ENCODE measurements around the gene RCC2.
"Not testable (repeated sequence)": the region's sequence is repeated elsewhere in the genome, so short reads cannot be mapped to it uniquely, and the experiment has no call there.

The RCC2 gene

GRCh38 chr1:17416389-17416788 is 23.1 kb downstream of the RCC2 start:
- no peak for DNase-seq

- DNase-seq: no peak
Observed at GRCh38 chr1:17414022-17414421, 25.5 kb downstream of the RCC2 start.

- no peak for DNase-seq
Observed at GRCh38 chr1:17412093-17412870, 27.2 kb downstream of the RCC2 start.

- no peak for DNase-seq
Observed at GRCh38 chr1:17409391-17409811, 30.1 kb downstream of the RCC2 start.

GRCh38 chr1:17407786-17408514 is 31.5 kb downstream of the RCC2 start:
- DNase-seq: not testable (repeated sequence)

GRCh38 chr1:17406760-17407475 is 32.6 kb downstream of the RCC2 start:
- DNase-seq: not testable (repeated sequence)

GRCh38 chr1:17405898-17406759 is 33.3 kb downstream of the RCC2 start:
- DNase-seq: no peak

DNA sequence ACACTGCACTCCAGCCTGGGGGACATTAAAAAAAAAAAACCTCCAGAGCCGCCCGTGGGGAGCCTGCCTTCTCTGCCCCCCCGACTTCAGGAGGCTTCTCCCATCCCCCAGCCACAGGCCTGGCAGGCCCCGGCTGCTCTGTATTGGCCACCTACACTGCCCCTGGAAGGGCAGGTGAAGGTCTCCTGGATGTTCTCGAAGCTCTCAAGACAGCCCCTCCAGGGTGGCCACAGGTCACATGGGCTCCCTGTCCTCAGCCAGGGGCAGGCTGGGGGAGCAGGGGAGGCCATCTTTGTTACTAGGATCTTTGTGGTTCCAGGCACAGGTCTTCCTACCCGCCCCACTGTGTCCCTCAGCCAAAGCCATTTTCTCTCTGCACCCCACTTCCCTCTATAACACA is 34.7 kb downstream of the RCC2 start:
- DNase-seq: no peak

GRCh38 chr1:17404034-17404684 is 35.3 kb downstream of the RCC2 start:
- DNase-seq: no peak

DNA sequence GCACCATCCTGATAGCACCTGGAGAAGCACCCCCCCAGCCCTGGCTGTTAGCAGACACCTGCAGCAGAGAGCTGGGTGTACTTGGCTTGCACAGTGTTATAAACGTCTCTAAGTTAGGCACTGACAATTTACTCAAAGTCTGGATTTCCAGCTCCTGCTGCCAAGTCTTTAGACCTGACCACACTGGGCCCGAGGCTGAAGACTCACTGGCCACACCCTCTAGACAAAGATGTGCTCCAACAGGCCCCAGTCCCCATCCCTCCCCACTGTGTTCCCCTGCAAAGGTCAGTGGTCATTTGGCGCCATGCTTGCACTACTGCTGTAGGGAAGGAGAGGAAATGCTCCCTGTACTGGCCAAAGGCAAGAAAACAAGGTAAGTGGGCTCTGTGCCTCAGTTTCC is 36.4 kb downstream of the RCC2 start:
- no peak for DNase-seq

- no peak for DNase-seq
Observed at GRCh38 chr1:17401841-17402240, 37.6 kb downstream of the RCC2 start.

GRCh38 chr1:17400725-17401341 is 38.6 kb downstream of the RCC2 start:
- no peak for DNase-seq

DNA sequence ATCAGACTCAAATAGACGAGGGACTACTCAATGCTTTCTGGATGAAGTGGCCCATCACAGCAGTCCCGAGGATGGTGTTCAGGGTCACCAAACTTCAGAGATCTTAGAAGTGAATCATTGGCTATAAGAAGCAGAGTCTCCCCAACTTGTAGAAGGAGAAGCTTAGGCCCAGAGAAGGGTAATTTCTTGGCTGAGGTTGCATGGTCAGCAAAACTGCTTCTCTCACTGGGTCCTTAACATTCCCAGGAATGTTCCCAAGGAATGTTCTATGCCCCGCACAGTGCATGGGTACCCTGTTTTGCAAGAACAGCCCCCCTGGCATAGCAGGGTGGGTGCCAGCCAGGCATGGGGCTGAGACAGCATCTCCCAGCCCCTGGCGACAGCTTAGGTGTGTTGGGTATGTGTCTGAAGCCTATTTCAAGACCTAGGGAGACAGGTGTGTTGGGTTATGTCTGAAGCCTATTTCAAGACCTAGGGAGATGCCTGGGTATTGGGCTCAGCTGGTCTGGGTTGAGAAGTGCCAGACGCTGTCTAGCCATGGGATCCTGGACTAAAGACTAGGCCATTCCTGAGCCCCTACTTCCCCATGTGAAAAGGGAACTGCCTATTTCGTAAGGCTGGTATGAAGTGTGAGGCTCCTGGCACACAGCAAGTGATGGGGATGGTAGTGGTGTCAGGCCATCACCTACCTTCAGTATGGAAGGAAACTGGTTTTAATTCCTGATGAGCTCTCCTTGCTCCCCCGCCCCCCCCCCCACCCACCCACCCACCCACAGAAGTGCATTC is 41.4 kb downstream of the RCC2 start:
- no peak for DNase-seq

- no peak for DNase-seq
Observed at GRCh38 chr1:17393230-17393629, 46.2 kb downstream of the RCC2 start.

- no peak for DNase-seq
Observed at GRCh38 chr1:17392199-17392740, 47.2 kb downstream of the RCC2 start.

- DNase-seq: no peak
Observed at GRCh38 chr1:17381161-17381560, 58.3 kb downstream of the RCC2 start.

GRCh38 chr1:17377325-17377953 is 62.0 kb downstream of the RCC2 start:
- no peak for DNase-seq

DNA sequence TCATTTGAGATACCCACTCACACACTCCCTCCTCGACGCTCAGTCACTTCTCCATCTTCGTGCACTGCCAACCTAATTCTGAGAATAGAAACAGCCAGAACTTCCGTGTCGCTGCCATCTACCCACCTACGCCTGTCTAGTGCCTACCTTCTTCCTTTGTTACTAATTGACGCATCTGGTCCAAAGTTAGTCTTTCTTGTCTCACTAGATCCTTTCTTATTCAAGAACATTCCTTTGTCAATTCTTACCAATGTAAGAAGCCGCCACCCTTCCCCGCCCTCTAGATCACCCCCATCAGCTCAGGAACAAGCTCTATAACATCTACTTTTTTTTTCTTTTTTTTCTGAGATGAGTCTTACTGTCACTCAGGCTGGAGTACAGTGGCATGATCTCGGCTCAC is 63.8 kb downstream of the RCC2 start:
- no peak for DNase-seq

GRCh38 chr1:17372955-17373354 is 66.5 kb downstream of the RCC2 start:
- DNase-seq: no peak

DNA sequence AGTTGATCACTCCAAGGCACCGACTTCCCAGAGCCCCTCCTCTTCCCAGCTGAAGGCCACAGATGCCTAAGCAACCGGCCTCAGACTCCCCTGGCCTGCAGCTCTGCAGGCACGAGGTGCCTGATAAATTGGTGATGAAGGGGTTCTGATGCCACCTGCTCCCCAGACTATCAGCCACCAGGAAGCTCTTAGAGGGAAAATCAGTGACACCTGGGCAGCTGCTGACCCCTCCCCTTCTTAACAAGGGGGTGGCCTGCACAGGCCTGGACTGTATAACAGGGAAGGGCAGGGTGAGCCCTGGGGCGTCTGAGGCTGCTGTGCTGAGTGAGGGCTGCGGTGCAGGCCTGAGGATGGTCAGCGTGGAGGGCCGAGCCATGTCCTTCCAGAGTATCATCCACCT is 67.6 kb downstream of the RCC2 start, which contains the start of gene PADI6:
PADI6 (plus strand) TSS at position 301 of the 400 bp plus-strand sequence; CDS start at position 351, 50 bp downstream.
- no peak for DNase-seq
